ENCODE results near the gene PGBD2. TPM values are rescaled to one million over a fixed set of nuclear protein-coding genes. Genes with fewer than 3 reads are reported as not detected.
"Not testable (repeated sequence)": the region's sequence is repeated elsewhere in the genome, so short reads cannot be mapped to it uniquely, and the experiment has no call there.

PGBD2 gene
- total RNA-seq, 1 donor from 2014 or later: 12.6 TPM

DNA sequence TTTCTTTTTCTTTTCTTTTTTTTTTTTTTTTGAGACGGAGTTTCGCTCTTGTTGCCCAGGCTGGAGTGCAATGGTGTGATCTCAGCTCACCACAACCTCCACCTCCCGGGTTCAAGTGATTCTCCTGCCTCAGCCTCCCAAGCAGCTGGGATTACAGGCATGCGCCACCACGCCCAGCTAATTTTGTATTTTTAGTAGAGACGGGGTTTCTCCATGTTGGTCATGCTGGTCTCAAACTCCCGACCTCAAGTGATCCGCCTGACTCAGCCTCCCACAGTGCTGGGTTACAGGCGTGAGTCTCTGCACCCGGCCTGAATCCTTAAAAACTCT lies 16.2 kb upstream of the PGBD2 start:
- DNase-seq (ENCODE audit: low read depth): not testable (repeated sequence)

DNA sequence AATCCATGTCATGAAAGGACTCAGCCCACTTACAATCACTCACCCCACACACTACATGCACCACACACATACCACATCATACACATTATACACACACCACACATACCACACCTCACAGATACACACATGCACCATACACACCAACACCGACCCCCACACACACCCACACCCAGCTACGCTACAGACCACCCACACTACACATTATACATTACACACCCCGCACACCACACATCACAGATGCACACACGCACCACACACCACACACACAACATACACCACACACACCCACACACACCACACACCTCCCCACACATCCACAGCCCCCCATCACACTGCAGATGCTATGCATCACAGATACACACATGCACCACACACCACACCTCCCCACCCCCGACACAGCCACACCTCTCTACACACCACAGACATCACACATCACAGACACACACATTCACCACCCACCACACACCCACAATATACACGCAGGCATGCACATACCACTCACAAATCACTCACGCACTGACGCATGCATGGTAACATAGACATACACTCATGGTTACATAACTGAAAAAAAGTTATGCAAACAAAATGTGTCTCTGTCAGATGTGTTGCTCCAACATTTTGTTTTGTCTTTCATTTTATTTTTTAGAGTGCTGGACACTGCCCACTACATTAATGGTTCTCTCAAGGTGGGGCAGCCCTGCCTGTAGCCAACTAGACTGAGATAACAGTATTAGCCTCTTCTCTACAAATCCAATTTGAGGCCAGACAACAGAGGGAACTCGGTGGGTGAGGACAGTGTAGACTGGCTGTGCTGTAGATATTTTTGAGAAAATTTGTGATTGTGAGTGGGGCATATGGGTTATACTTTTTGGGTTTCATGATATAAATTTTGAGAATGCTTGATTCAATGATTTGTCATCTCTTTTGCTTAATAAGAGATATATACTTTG lies 15.2 kb upstream of the PGBD2 start:
- no peak for DNase-seq (ENCODE audit: low read depth)

- DNase-seq (ENCODE audit: low read depth): no peak
Measured at GRCh38 chr1:248891758-248892157, 14.3 kb upstream of the PGBD2 start.

DNA sequence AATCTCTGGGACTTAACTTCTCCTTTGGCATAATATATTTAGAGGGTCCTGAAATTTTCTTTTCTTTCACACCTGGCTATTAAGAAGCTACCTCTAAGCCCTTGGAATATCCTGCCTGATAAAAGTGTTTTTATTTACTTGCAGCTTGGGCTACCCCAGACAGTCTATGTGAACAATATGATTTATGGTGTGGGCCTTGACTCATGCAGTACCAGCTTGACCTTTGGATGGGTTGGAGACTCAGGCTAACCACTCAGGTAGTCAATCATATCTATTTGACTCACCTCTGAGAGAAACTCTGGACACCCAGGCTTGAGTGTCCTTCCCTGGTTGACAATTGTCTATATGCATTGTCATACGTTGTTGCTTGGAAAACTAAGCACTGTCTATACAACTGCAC lies 13.4 kb upstream of the PGBD2 start:
- DNase-seq (ENCODE audit: low read depth): no peak

DNA sequence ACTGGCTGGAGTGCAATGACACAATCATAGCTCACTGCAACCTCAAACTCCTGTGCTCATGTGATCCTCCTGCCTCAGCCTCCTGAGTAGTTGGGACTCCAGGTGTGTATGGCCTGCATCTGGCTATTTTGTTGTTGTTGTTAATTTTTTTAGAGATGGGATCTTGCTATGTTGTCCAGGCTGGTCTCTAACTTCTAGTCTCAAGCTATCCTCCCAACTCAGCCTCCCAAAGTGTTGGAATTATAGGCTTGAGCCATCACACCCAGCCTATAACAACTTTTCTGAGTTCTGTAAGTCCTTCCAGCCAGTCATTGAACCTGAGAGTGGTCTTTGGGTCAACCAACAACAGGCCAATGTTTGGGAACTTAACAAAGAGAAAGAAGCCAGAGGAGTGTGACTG lies 11.2 kb upstream of the PGBD2 start:
- DNase-seq (ENCODE audit: low read depth): no peak

GRCh38 chr1:248897412-248898337 lies 8.4 kb upstream of the PGBD2 start:
- no peak for DNase-seq (ENCODE audit: low read depth)

GRCh38 chr1:248900637-248901036 lies 5.4 kb upstream of the PGBD2 start:
- no peak for DNase-seq (ENCODE audit: low read depth)

GRCh38 chr1:248901578-248901977 lies 4.5 kb upstream of the PGBD2 start:
- no peak for DNase-seq (ENCODE audit: low read depth)

DNA sequence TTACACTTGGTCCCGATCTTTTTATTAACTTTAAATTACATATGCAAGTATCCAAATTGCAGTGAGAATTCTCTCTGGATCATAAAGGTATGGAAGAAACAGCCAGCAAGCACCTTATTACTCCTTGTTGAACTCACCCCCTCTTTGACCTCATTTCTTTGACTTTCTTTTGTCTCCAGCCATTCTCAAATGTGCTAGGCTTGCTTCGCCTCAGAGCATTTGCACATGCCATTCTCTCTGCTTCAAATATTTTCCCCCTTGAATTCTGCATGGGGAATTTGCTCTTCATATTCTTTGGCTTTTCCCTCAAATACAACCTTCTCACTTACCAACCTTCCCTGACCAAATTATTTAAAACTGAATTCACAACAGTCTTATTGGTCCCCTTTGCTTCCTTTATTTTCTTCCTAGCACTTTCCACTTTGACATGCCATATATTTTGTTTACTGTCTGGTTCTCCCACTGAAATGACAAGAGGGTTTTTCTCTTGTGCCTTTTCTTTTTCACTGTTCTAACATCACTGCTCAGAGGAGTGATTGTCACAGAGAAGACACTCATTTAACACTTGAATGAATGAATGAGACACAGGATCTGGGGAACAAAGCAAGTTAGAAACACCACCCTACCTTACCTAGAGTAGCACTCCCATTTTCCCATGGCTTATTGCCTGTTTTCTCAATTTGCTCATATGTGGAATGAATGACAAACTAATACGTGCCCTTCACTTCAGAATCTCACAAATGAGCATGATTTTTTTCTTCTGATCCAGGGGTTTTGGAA lies 1.4 kb upstream of the PGBD2 start:
- DNase-seq (ENCODE audit: low read depth): no peak

- DNase-seq (ENCODE audit: low read depth): no peak
Measured at GRCh38 chr1:248905662-248906008, 400 bp upstream of the PGBD2 start.

GRCh38 chr1:248906753-248907661 lies 972 bp downstream of the PGBD2 start:
- peak; percentile 25 for DNase-seq (ENCODE audit: low read depth)

- DNase-seq (ENCODE audit: low read depth): no peak
Measured at GRCh38 chr1:248910761-248911160, 4.7 kb downstream of the PGBD2 start.

GRCh38 chr1:248913933-248914332 lies 7.9 kb downstream of the PGBD2 start:
- DNase-seq (ENCODE audit: low read depth): no peak

GRCh38 chr1:248914796-248915381 lies 8.9 kb downstream of the PGBD2 start:
- no peak for DNase-seq (ENCODE audit: low read depth)

DNA sequence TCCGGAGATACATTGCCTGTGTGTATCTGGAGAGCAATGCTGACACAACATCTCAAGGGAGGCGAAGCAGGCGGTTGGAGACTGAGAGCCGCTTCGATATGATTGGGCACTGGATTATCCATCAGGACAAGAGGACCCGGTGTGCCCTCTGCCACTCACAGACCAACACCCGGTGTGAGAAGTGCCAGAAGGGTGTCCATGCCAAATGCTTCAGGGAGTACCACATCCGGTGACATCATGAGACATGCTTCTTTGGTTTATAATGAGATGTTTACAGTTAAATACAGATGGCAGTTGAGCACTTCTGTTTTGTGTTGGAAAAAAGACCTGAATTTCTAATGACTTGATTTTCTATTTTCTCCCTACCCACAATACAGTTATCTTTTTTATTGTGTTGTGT lies 12.1 kb downstream of the PGBD2 start:
- no peak for DNase-seq (ENCODE audit: low read depth)

- DNase-seq (ENCODE audit: low read depth): no peak
Measured at GRCh38 chr1:248923352-248924338, 17.6 kb downstream of the PGBD2 start.

DNA sequence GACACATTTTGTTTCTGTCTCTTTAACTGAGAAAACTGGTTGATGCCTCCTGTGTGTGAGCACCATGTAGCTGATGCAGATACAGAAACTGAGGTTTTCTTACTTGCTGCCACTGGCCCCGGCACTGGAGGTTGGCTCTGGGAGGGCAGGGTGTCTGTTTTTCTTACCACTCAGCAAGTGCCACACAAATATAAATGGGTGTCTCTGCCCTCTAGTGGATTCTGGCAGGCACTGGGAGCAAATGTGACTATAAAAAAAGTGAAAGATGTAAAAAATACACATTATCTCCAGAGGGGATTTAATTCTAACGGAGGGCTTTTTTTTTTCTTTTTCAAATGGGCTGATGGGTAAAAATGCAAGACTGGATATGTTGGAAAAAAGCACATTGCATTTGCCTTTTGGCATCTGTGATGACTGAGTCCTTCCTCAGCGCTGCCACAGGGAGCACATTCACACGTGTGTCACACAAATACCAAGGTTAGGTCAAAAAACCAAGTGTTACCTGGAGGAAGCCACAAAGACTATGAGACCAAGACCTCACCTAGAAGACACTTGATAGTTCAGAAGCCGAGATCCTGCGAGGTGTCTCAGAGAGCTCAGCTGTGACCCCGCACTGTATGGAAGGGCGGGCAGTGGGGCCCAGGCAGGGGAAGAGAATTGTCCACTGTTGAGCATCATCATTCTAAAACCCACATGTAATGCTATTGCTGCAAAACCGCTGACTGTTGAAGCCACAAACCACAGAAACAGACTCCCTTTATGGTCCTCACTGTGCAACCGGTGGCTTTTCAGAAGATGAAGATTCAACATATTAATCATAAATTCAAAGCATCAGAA lies 18.9 kb downstream of the PGBD2 start:
- DNase-seq (ENCODE audit: low read depth): peak; percentile 58

DNA sequence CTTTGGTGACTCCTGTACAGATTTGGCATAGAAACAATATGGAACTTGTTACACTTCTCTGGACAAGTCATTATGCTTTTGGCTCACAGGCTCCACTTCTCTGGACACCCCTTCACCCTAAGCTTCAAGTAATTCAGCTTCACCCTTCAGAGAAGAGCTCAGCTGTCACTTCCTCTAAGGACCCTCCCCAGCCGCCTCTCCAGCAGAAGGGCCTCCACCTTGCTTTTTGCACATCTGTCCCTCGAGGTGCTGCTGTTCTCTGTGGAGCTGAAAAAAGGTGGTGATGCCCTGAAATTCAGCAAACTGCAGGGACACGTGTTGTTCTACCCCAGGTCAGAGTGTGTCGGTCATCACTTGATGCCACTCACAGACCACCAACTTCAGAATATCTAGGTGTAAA lies 19.8 kb downstream of the PGBD2 start:
- not testable (repeated sequence) for DNase-seq (ENCODE audit: low read depth)
